Sigmoid colon (tissue), 4 donors: ENCODE data around the gene GNPDA1.

Source experiments
- EP300 ChIP-seq, 4 donors: sonication (generic); formaldehyde crosslinking; IDR thresholded peaks; one replicate each; pipeline ENCODE4 v1.6.1; 2017; ENCODE audit warnings: antibody characterized with exemption in 4 of 4
- POLR2A ChIP-seq, 2 donors: fragments of 450-650 bp; IDR thresholded peaks; one replicate each; pipeline ENCODE4 v1.6.1; 2016; ENCODE audit warnings: antibody characterized with exemption in 2 of 2, mild to moderate bottlenecking in 2 of 2, moderate library complexity in 2 of 2
- TF ChIP-seq, protein P1 (sequence below), 4 experiments: fragments of 450-650 bp in 3 of 4; fragments of 200-600 bp in 1 of 4; IDR thresholded peaks; one replicate each; pipeline ENCODE4 v1.5.1; 2016 to 2019; ENCODE audit warnings: antibody characterized with exemption in 4 of 4, mild to moderate bottlenecking in 3 of 4, moderate library complexity in 2 of 4

DNA sequence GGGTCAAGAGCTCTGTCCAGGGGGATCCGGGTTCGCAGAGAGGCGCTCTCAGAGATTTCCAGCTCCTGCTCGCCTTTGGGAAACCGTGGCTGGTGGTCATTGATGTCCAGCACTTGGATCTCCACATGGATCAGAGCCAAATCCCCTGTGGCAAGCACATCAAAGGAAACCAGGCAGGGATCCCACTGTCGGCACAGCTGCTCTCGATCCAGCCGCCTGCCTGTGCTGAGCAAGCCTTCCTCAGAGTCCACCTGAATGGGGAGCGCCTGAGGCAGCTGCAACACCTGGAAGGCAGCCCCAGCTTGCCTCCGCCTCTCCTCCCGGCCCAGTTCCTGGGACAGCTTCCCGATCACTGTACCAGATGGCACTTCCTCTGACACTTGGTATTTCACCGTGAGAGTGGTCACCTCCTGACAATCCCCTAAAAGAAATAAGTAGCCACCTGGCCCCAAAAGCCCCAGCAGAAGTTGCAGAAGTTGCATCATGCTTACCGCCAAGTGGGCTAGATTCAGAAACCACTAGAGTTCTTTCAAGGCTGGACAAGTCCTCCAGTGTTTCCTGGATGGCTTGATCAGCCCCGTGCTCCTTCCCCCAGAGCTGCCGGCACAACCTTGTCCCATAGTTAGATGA lies 55.3 kb downstream of the GNPDA1 start:
- TF ChIP-seq POLR2A (IDR thresholded peaks at IDR 0.05) (no peak), EP300 (IDR thresholded peaks at IDR 0.05) (no peak)
- TF ChIP-seq, protein P1, sequence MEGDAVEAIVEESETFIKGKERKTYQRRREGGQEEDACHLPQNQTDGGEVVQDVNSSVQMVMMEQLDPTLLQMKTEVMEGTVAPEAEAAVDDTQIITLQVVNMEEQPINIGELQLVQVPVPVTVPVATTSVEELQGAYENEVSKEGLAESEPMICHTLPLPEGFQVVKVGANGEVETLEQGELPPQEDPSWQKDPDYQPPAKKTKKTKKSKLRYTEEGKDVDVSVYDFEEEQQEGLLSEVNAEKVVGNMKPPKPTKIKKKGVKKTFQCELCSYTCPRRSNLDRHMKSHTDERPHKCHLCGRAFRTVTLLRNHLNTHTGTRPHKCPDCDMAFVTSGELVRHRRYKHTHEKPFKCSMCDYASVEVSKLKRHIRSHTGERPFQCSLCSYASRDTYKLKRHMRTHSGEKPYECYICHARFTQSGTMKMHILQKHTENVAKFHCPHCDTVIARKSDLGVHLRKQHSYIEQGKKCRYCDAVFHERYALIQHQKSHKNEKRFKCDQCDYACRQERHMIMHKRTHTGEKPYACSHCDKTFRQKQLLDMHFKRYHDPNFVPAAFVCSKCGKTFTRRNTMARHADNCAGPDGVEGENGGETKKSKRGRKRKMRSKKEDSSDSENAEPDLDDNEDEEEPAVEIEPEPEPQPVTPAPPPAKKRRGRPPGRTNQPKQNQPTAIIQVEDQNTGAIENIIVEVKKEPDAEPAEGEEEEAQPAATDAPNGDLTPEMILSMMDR (IDR thresholded peaks at IDR 0.05) = no peak
